HL-60 (cell line): Measurements from ENCODE around the gene EHD4.

Experiments used
- CTCF ChIP-seq: IDR thresholded peaks from one replicate; pipeline ENCODE4 v1.5.1; 2011; ENCODE audit warnings: low read length, control low read depth, inconsistent platforms; ENCODE audit not compliant: insufficient read depth
- REST ChIP-seq: IDR thresholded peaks from 2 replicates; pipeline ENCODE4 v1.6.1; 2012; ENCODE audit warnings: low read depth; ENCODE audit not compliant: insufficient replicate concordance

GRCh38 chr15:41903782-41904181, 68.6 kb downstream of the EHD4 start:
- TF ChIP-seq CTCF (no peak), REST (no peak)
